Esophagus squamous epithelium (tissue), 5 donors: ENCODE data around the gene ZNF675. TPM values are rescaled to one million over a fixed set of nuclear protein-coding genes. Genes with fewer than 3 reads are reported as not detected.
A peak's percentile ranks its signal among the peaks of the same experiment; 100 is the strongest.
"Not testable (repeated sequence)": the region's sequence is repeated elsewhere in the genome, so short reads cannot be mapped to it uniquely, and the experiment has no call there.

Source experiments
- DNase-seq: peaks from one replicate; lab custom pipeline; 2025; lab: John Stamatoyannopoulos, UW
- H3K27ac ChIP-seq, 4 donors: fragments of 200-600 bp; sonication (generic); one replicate each; pipeline ENCODE4 v1.5.1; 2016 to 2019; ENCODE audit warnings: mild to moderate bottlenecking in 1 of 4
- H3K27me3 ChIP-seq, 4 donors: fragments of 200-600 bp; sonication (generic); 1 replicate in 3 of 4; 2 replicates in 1 of 4; pipeline versions ENCODE4 v1.5.1 to v1.6.0; 2017 to 2021; ENCODE audit warnings: antibody characterized with exemption in 1 of 4
- H3K36me3 ChIP-seq, 3 donors: fragments of 200-600 bp; sonication (generic); one replicate each; pipeline ENCODE4 v1.5.1; 2016 to 2019
- H3K4me1 ChIP-seq, 3 donors: fragments of 200-600 bp; sonication (generic); one replicate each; pipeline ENCODE4 v1.5.1; 2017 to 2019
- H3K4me3 ChIP-seq, 4 donors: fragments of 200-600 bp; sonication (generic); 1 replicate in 3 of 4; 2 replicates in 1 of 4; pipeline ENCODE4 v1.5.1; 2016 to 2019; ENCODE audit warnings: mild to moderate bottlenecking in 2 of 4, moderate library complexity in 1 of 4
- H3K9me3 ChIP-seq, 3 donors: fragments of 200-600 bp; sonication (generic); one replicate each; pipeline ENCODE4 v1.5.1; 2016 to 2019
- CTCF ChIP-seq, 6 experiments: fragments of 450-650 bp in 4 of 6; fragments of 200-600 bp in 2 of 6; sonication (generic) in 2 of 6; IDR thresholded peaks; one replicate each; pipeline ENCODE4 v1.5.1; 2016 to 2019; ENCODE audit warnings: antibody characterized with exemption in 6 of 6, mild to moderate bottlenecking in 4 of 6, moderate library complexity in 4 of 6
- POLR2A ChIP-seq, 4 donors: fragments of 450-650 bp; IDR thresholded peaks; one replicate each; pipeline ENCODE4 v1.6.1; 2017; ENCODE audit warnings: antibody characterized with exemption in 4 of 4, mild to moderate bottlenecking in 4 of 4, moderate library complexity in 3 of 4
- WGBS, 2 donors: methylation state at CpG; one replicate each; pipeline ENCODE4 v1.1.5; 2018; 5-methylcytosine and 5-hydroxymethylcytosine counted together
- intact Hi-C: fragments of 100-400 bp; cut with DNase I; formaldehyde crosslinking; loops from one replicate; pipeline ENCODE4 v1.15.0; 2022
- total RNA-seq, 4 donors: library from RNA; depleted of rRNA; stranded (reverse); fragments of >200 nt; gene quantifications; one replicate each; pipeline ENCODE4 v1.1.0, GENCODE V29; 2016
- donor health status: DM: yes; HTN: yes; CAD: no.

Gene ZNF675
- total RNA-seq: 10 to 100 TPM in 1 of 4 donors, 1 to 10 TPM in 3; 8.6 to 13.9 (median 9.5) TPM

GRCh38 chr19:23686621-23687423 is at the start of gene ZNF675:
ZNF675 (minus strand) TSS chr19:23687212; CDS start chr19:23687033, 179 bp downstream.
- 0% methylated on average over 5 to 12 of the region's 33 CpGs for WGBS, 2 donors
- intact Hi-C loops: no loop called here
- H3K27ac ChIP-seq: peak within 1 kb of the TSS; percentile 90 to 97 (median 94)
- H3K4me3 ChIP-seq: peak within 1 kb of the TSS; percentile 63 to 93 (median 76)
- no peaks in the 10 kb centered on the region for H3K9me3 ChIP-seq
- H3K27me3 ChIP-seq: no peaks in the 10 kb centered on the region
- no peak for TF ChIP-seq CTCF (IDR thresholded peaks at IDR 0.05)
- peak in 2 of 4 donors; percentile 31 to 49 for TF ChIP-seq POLR2A (IDR thresholded peaks at IDR 0.05)
- H3K4me1 ChIP-seq: peaks cover 0 to 20% (median 5%) of the 10 kb centered on the region in 3 donors
- peaks cover 0 to 10% (median 0%) of the 10 kb centered on the region in 3 donors for H3K36me3 ChIP-seq
- DNase-seq: peak; percentile 75

- WGBS, 2 donors: 56 to 64% methylated on average over 6 of the region's 6 CpGs
- intact Hi-C loops, H3K9me3 ChIP-seq, H3K4me1 ChIP-seq, H3K27me3 ChIP-seq, DNase-seq, H3K27ac ChIP-seq, H3K4me3 ChIP-seq, H3K36me3 ChIP-seq: not testable (repeated sequence)
Measured at GRCh38 chr19:23730729-23731465, 43.9 kb upstream of the ZNF675 start.

GRCh38 chr19:23724161-23724560 is 37.1 kb upstream of the ZNF675 start:
- H3K36me3 ChIP-seq, H3K4me3 ChIP-seq, intact Hi-C loops, DNase-seq, H3K9me3 ChIP-seq, H3K27me3 ChIP-seq: not testable (repeated sequence)
- Histone ChIP-seq H3K4me1 (peaks cover 0 to 13% (median 0%) of the 10 kb centered on the region in 3 donors), H3K27ac (peak overlapping the region in 3 of 4 donors; percentile 22 to 61 (median 34))
- WGBS, 2 donors: 0% methylated on average over 1 to 2 of the region's 6 CpGs

GRCh38 chr19:23718802-23719201 is 31.8 kb upstream of the ZNF675 start:
- Histone ChIP-seq H3K27ac (no peak overlapping the region), H3K9me3 (no peaks in the 10 kb centered on the region), H3K36me3 (no peaks in the 10 kb centered on the region), H3K4me3 (no peak overlapping the region), H3K27me3 (peaks cover 0 to 4% (median 0%) of the 10 kb centered on the region in 4 donors), H3K4me1 (peaks cover 0 to 8% (median 0%) of the 10 kb centered on the region in 3 donors)
- DNase-seq: no peak
- TF ChIP-seq POLR2A (IDR thresholded peaks at IDR 0.05): no peak
- TF ChIP-seq CTCF (IDR thresholded peaks at IDR 0.05): no peak
- WGBS, 2 donors: 18 to 28% methylated on average over 12 of the region's 12 CpGs
- intact Hi-C loops: no loop called here

- intact Hi-C loops: no loop called here
- TF ChIP-seq CTCF (IDR thresholded peaks at IDR 0.05) (no peak), POLR2A (IDR thresholded peaks at IDR 0.05) (no peak)
- no peak overlapping the region for H3K4me3 ChIP-seq
- peaks cover 0 to 4% (median 0%) of the 10 kb centered on the region in 4 donors for H3K27me3 ChIP-seq
- no peak for DNase-seq
- no peak overlapping the region for H3K27ac ChIP-seq
- H3K36me3 ChIP-seq: no peaks in the 10 kb centered on the region
- H3K4me1 ChIP-seq: no peaks in the 10 kb centered on the region
- H3K9me3 ChIP-seq: no peaks in the 10 kb centered on the region
Measured at GRCh38 chr19:23716792-23717191, 29.8 kb upstream of the ZNF675 start.

GRCh38 chr19:23709347-23709746 is 22.3 kb upstream of the ZNF675 start:
- Histone ChIP-seq H3K36me3 (no peaks in the 10 kb centered on the region), H3K27ac (no peak overlapping the region), H3K27me3 (no peaks in the 10 kb centered on the region), H3K4me3 (no peak overlapping the region), H3K4me1 (no peaks in the 10 kb centered on the region), H3K9me3 (no peaks in the 10 kb centered on the region)
- TF ChIP-seq POLR2A (IDR thresholded peaks at IDR 0.05) (no peak), CTCF (IDR thresholded peaks at IDR 0.05) (no peak)
- WGBS, 2 donors: 26 to 28% methylated on average over 2 of the region's 2 CpGs
- no peak for DNase-seq
- intact Hi-C loops: no loop called here
